Pons (tissue), 1 donor: ENCODE data around the gene KLF3.
A peak's percentile ranks its signal among the peaks of the same experiment; 100 is the strongest.

Experiments used
- DNase-seq: peaks from one replicate; pipeline ENCODE4 v3.0.0-alpha.2; 2016; ENCODE audit warnings: low spot score

The KLF3 gene

GRCh38 chr4:38656111-38656510, 7.9 kb upstream of the KLF3 start:
- DNase-seq, result no peak

GRCh38 chr4:38659346-38659745, 4.7 kb upstream of the KLF3 start:
- no peak for DNase-seq

- no peak for DNase-seq
These were observed 3.2 kb upstream of the KLF3 start for GRCh38 chr4:38660838-38661237.

- no peak for DNase-seq
These were observed 2.6 kb upstream of the KLF3 start for GRCh38 chr4:38661371-38661770.

GRCh38 chr4:38662522-38663089, 1.4 kb upstream of the KLF3 start:
- DNase-seq, result no peak

GRCh38 chr4:38663090-38663800, 754 bp upstream of the KLF3 start:
- no peak for DNase-seq

GRCh38 chr4:38664706-38665401, 855 bp downstream of the KLF3 start:
- peak; percentile 73 for DNase-seq

- no peak for DNase-seq
These were observed 1.8 kb downstream of the KLF3 start for GRCh38 chr4:38665551-38666411.

GRCh38 chr4:38666766-38667084, 2.7 kb downstream of the KLF3 start:
- DNase-seq, result no peak

- DNase-seq, result peak; percentile 97
These were observed 3.3 kb downstream of the KLF3 start for GRCh38 chr4:38667085-38667893.

GRCh38 chr4:38668203-38668971, 4.4 kb downstream of the KLF3 start:
- no peak for DNase-seq

- no peak for DNase-seq
These were observed 5.2 kb downstream of the KLF3 start for GRCh38 chr4:38669208-38669607.

- DNase-seq, result no peak
These were observed 6.3 kb downstream of the KLF3 start for GRCh38 chr4:38670109-38670901.

- no peak for DNase-seq
These were observed 7.1 kb downstream of the KLF3 start for GRCh38 chr4:38670939-38671591.

- no peak for DNase-seq
These were observed 7.6 kb downstream of the KLF3 start for GRCh38 chr4:38671592-38671940.

GRCh38 chr4:38672074-38672396, 8.0 kb downstream of the KLF3 start:
- no peak for DNase-seq

GRCh38 chr4:38672397-38673129, 8.6 kb downstream of the KLF3 start:
- no peak for DNase-seq

- DNase-seq, result no peak
These were observed 9.4 kb downstream of the KLF3 start for GRCh38 chr4:38673130-38673978.
